Psoas muscle (tissue), 8 donors: ENCODE data around the gene PVALB. TPM values are rescaled to one million over a fixed set of nuclear protein-coding genes. Genes with fewer than 3 reads are reported as not detected.
A peak's percentile ranks its signal among the peaks of the same experiment; 100 is the strongest.

ENCODE experiments used
- ATAC-seq, 4 donors: fragments of 200-7000 bp; cut with Tn5 transposase; one replicate each; pipeline ENCODE4 v1.9.1; 2020; ENCODE audit warnings: moderate library complexity in 3 of 4, mild to moderate bottlenecking in 2 of 4
- DNase-seq, 2 donors: peaks; one replicate each; pipeline ENCODE4 v3.0.0-alpha.2; 2020
- H3K27ac ChIP-seq: fragments of 200-600 bp; one replicate; pipeline ENCODE4 v1.8.0; 2022
- H3K27me3 ChIP-seq, 3 donors: fragments of 200-600 bp in 1 of 3; one replicate each; pipeline versions ENCODE4 v1.6.1 to v1.8.0; 2013 to 2022; ENCODE audit warnings: low read length in 2 of 3, mild to moderate bottlenecking in 2 of 3, moderate library complexity in 1 of 3; ENCODE audit not compliant: insufficient read depth in 3 of 3
- H3K36me3 ChIP-seq, 2 donors: fragments of 200-600 bp in 1 of 2; one replicate each; pipeline versions ENCODE4 v1.6.1 to v1.8.0; 2013 to 2022; ENCODE audit warnings: low read depth in 1 of 2, mild to moderate bottlenecking in 1 of 2, moderate library complexity in 1 of 2; ENCODE audit not compliant: insufficient read depth in 1 of 2
- H3K4me1 ChIP-seq: fragments of 200-600 bp; one replicate; pipeline ENCODE4 v1.8.0; 2022
- H3K4me3 ChIP-seq: fragments of 200-600 bp; one replicate; pipeline ENCODE4 v1.8.0; 2022; ENCODE audit warnings: mild to moderate bottlenecking
- H3K9me3 ChIP-seq: fragments of 200-600 bp; one replicate; pipeline ENCODE4 v1.8.0; 2022
- CTCF ChIP-seq: fragments of 200-600 bp; IDR thresholded peaks from one replicate; pipeline ENCODE4 v1.8.0; 2022; ENCODE audit warnings: antibody characterized with exemption
- WGBS, 3 donors: extraction: QIAGEN DNeasy Blood & Tissue Kit; methylation state at CpG; one replicate each; pipeline versions ENCODE4 v1.1.6 to v1.1.7; 2013; 5-methylcytosine and 5-hydroxymethylcytosine counted together
- intact Hi-C, 2 donors: fragments of 100-400 bp; cut with DNase I; formaldehyde crosslinking; loops; one replicate each; pipeline versions ENCODE4 v1.11.0 to v1.14.2; 2022
- polyA plus RNA-seq, 3 donors: library from polyadenylated mRNA; stranded (reverse); fragments of 200-250 nt; gene quantifications; one replicate each; pipeline ENCODE4 v1.2.3, GENCODE V29; 2013
- total RNA-seq, 4 donors: library from RNA; stranded (reverse); fragmentation: NEBNext Ultra II Directional in 2 of 4; extraction: Animal tissue kit (Norgen Biotek cat#: 25700) in 2 of 4; gene quantifications; one replicate each; pipeline versions ENCODE4 v1.2.1 to v1.2.4, GENCODE V29; 2021 to 2023
- donor health status: healthy with polysubstance abuse.
- donor health status: DM: no; HTN: no; CAD: no; lungs with moderate emphysema.
- donor health status: Bipolar disorder and iron deficiency.
- donor health status: healthy.
- donor health status: DM: yes; HTN: yes; CAD: no.
- donor health status: DM: no; HTN: no; CAD: no.
- donor health status: DM: no; HTN: no; CAD: no.
- donor health status: DM: yes; HTN: yes; CAD: no.

The PVALB gene
- total and polyA plus RNA-seq, 7 donors, result 0.22 to 1.4 (median 1.1) TPM; not detected in 3

- DNase-seq (no peak), ATAC-seq (no peak)
- no peaks in the 10 kb centered on the region for H3K36me3 ChIP-seq
- peaks cover 31% of the 10 kb centered on the region for H3K4me1 ChIP-seq
- H3K27me3 ChIP-seq, result no peaks in the 10 kb centered on the region
- intact Hi-C loops, result no loop called here
- H3K4me3 ChIP-seq, result no peak overlapping the region
- no peaks in the 10 kb centered on the region for H3K9me3 ChIP-seq
- no peak overlapping the region for H3K27ac ChIP-seq
- TF ChIP-seq CTCF, result no peak
- WGBS, 3 donors, result 72 to 81% (median 76%) methylated on average over 6 of the region's 6 CpGs
Measured at GRCh38 chr22:36860017-36860416, 43.2 kb upstream of the PVALB start.

GRCh38 chr22:36858966-36859365 is 42.1 kb upstream of the PVALB start:
- ATAC-seq, result no peak
- Histone ChIP-seq H3K36me3 (no peaks in the 10 kb centered on the region), H3K4me1 (peaks cover 31% of the 10 kb centered on the region), H3K4me3 (no peak overlapping the region), H3K27me3 (no peaks in the 10 kb centered on the region), H3K27ac (no peak overlapping the region), H3K9me3 (no peaks in the 10 kb centered on the region)
- TF ChIP-seq CTCF, result no peak
- 87 to 95% (median 91%) methylated on average over 2 of the region's 2 CpGs for WGBS, 3 donors
- no peak for DNase-seq
- intact Hi-C loops, result loop anchor here (5.0 to 10.0 kb wide), 4 partner anchors 77 to 312 kb away; no protein-coding TSS in a partner anchor

- intact Hi-C loops, result loop anchor here (5.0 to 10.0 kb wide), 4 partner anchors 76 to 311 kb away; no protein-coding TSS in a partner anchor
- Histone ChIP-seq H3K27ac (no peak overlapping the region), H3K27me3 (no peaks in the 10 kb centered on the region), H3K4me3 (no peak overlapping the region), H3K9me3 (no peaks in the 10 kb centered on the region), H3K4me1 (peaks cover 31% of the 10 kb centered on the region), H3K36me3 (no peaks in the 10 kb centered on the region)
- TF ChIP-seq CTCF, result no peak
- DNase-seq, result no peak
- WGBS, 3 donors, result 28 to 47% (median 33%) methylated on average over 9 of the region's 9 CpGs
- peak in 2 of 4 donors; percentile 34 to 37 for ATAC-seq
Measured at GRCh38 chr22:36858156-36858555, 41.3 kb upstream of the PVALB start.

GRCh38 chr22:36856792-36857135 is 39.9 kb upstream of the PVALB start:
- 61% methylated on average over 8 of the region's 8 CpGs for WGBS, 3 donors
- ATAC-seq (no peak), DNase-seq (no peak)
- H3K27ac ChIP-seq, result no peak overlapping the region
- no peaks in the 10 kb centered on the region for H3K36me3 ChIP-seq
- no peak for TF ChIP-seq CTCF
- H3K27me3 ChIP-seq, result peaks cover 0 to under 1% (median 0%) of the 10 kb centered on the region in 3 donors
- no peaks in the 10 kb centered on the region for H3K9me3 ChIP-seq
- peaks cover 31% of the 10 kb centered on the region for H3K4me1 ChIP-seq
- H3K4me3 ChIP-seq, result no peak overlapping the region
- intact Hi-C loops, result loop anchor here (2.0 to 10.0 kb wide), 5 partner anchors 74 to 309 kb away; no protein-coding TSS in a partner anchor
